IMR-90 (cell line): ENCODE data around the gene SMIM14. TPM values are rescaled to one million over a fixed set of nuclear protein-coding genes. Genes with fewer than 3 reads are reported as not detected.

Source experiments
- ATAC-seq: fragments of 200-7000 bp; cut with Tn5 transposase; 2 replicates; pipeline ENCODE4 v1.9.1; 2020; ENCODE audit warnings: low read depth, mild to moderate bottlenecking, moderate library complexity
- BruUV-seq: library from RNA; stranded (reverse); fragments of 400-500 nt; replicated peaks from 2 replicates; lab custom pipeline; 2021; lab: Mats Ljungman, UMichigan
- CTCF ChIA-PET: fragments of 300-600 bp; formaldehyde crosslinking; extraction: SDS; loops from one replicate; lab custom pipeline; 2021; ENCODE audit warnings: antibody characterized with exemption; lab: Yijun Ruan, JAX
- POLR2A ChIA-PET: fragments of 300-600 bp; sonication (Branson Sonifier 250); formaldehyde crosslinking; loops from one replicate; lab custom pipeline; 2022; ENCODE audit warnings: antibody characterized with exemption; ENCODE audit not compliant: unreplicated experiment; lab: Charles Lee
- DNase-seq: peaks from one replicate; pipeline ENCODE4 v3.0.0; 2013
- H2AFZ ChIP-seq: replicated peaks from 2 replicates; pipeline ENCODE3; 2013; ENCODE audit warnings: low read length, mild to moderate bottlenecking; ENCODE audit not compliant: poor library complexity
- H2AK5ac ChIP-seq: 2 replicates; pipeline ENCODE4 v1.6.1; 2013; ENCODE audit warnings: low read depth, low read length, inconsistent platforms
- H2AK9ac ChIP-seq: replicated peaks from 2 replicates; pipeline ENCODE3; 2013; ENCODE audit warnings: mild to moderate bottlenecking, low read depth, low read length, moderate library complexity; ENCODE audit not compliant: poor library complexity
- H2BK120ac ChIP-seq: 2 replicates; pipeline ENCODE4 v1.6.1; 2013; ENCODE audit warnings: low read depth, low read length, inconsistent platforms
- H2BK15ac ChIP-seq: 3 replicates; pipeline ENCODE4 v1.6.1; 2013; ENCODE audit warnings: low read depth, low read length, inconsistent platforms
- H2BK20ac ChIP-seq: 2 replicates; pipeline ENCODE4 v1.6.1; 2013; ENCODE audit warnings: low read depth, mild to moderate bottlenecking, inconsistent platforms, low read length, moderate library complexity
- H2BK5ac ChIP-seq: 2 replicates; pipeline ENCODE4 v1.6.1; 2013; ENCODE audit warnings: mild to moderate bottlenecking, low read depth, low read length, inconsistent platforms; ENCODE audit not compliant: poor library complexity, severe bottlenecking
- H3K14ac ChIP-seq: replicated peaks from 2 replicates; pipeline ENCODE4 v1.6.1; 2013; ENCODE audit warnings: low read depth, low read length, inconsistent platforms
- H3K18ac ChIP-seq: 2 replicates; pipeline ENCODE4 v1.6.1; 2013; ENCODE audit warnings: low read depth, low read length, control low read depth
- H3K23ac ChIP-seq: 2 replicates; pipeline ENCODE4 v1.6.1; 2013; ENCODE audit warnings: low read depth, low read length, inconsistent platforms
- H3K27ac ChIP-seq: 2 replicates; pipeline ENCODE4 v1.5.1; 2013; ENCODE audit warnings: mild to moderate bottlenecking, control low read depth, low read length; ENCODE audit not compliant: insufficient read depth
- H3K27me3 ChIP-seq: 2 replicates; pipeline ENCODE4 v1.6.1; 2013; ENCODE audit warnings: low read length; ENCODE audit not compliant: control insufficient read depth, insufficient read depth
- H3K36me3 ChIP-seq: 2 replicates; pipeline ENCODE4 v1.6.1; 2013; ENCODE audit warnings: low read length, mixed read lengths; ENCODE audit not compliant: control insufficient read depth, insufficient read depth
- H3K4ac ChIP-seq: 2 replicates; pipeline ENCODE4 v1.6.1; 2013; ENCODE audit warnings: low read depth, low read length, inconsistent platforms
- H3K4me1 ChIP-seq: 2 replicates; pipeline ENCODE4 v1.6.1; 2013; ENCODE audit warnings: low read length, mixed read lengths; ENCODE audit not compliant: control insufficient read depth, insufficient read depth
- H3K4me2 ChIP-seq: 2 replicates; pipeline ENCODE4 v1.6.1; 2013; ENCODE audit warnings: low read depth, mild to moderate bottlenecking, control low read depth, low read length, moderate library complexity
- H3K4me3 ChIP-seq: 2 replicates; pipeline ENCODE4 v1.5.1; 2013; ENCODE audit warnings: low read depth, mild to moderate bottlenecking, control low read depth, low read length, moderate library complexity; ENCODE audit not compliant: insufficient read depth
- H3K56ac ChIP-seq: 2 replicates; pipeline ENCODE4 v1.6.1; 2013; ENCODE audit warnings: low read length, inconsistent platforms; ENCODE audit not compliant: insufficient read depth; ENCODE audit errors: extremely low read depth
- H3K79me1 ChIP-seq, 2 experiments: 2 replicates each; pipeline ENCODE4 v1.6.1; 2013; ENCODE audit warnings: low read length in 2 of 2, inconsistent platforms in 1 of 2, low read depth in 1 of 2
- H3K9ac ChIP-seq: 2 replicates; pipeline ENCODE4 v1.6.1; 2013; ENCODE audit warnings: low read depth, low read length, control low read depth
- H3K9me1 ChIP-seq: 2 replicates; pipeline ENCODE4 v1.6.1; 2013; ENCODE audit warnings: low read length, inconsistent platforms; ENCODE audit not compliant: insufficient read depth
- H3K9me3 ChIP-seq: 2 replicates; pipeline ENCODE4 v1.6.1; 2013; ENCODE audit warnings: low read length; ENCODE audit not compliant: control insufficient read depth, insufficient read depth
- H4K20me1 ChIP-seq: 2 replicates; pipeline ENCODE4 v1.6.1; 2013; ENCODE audit warnings: low read length, inconsistent platforms; ENCODE audit not compliant: insufficient read depth
- H4K5ac ChIP-seq: 2 replicates; pipeline ENCODE4 v1.6.1; 2013; ENCODE audit warnings: mild to moderate bottlenecking, low read depth, low read length, control low read depth
- H4K8ac ChIP-seq, 2 experiments: 2 replicates each; pipeline ENCODE4 v1.6.1; 2013; ENCODE audit warnings: low read depth in 2 of 2, low read length in 2 of 2, control low read depth in 1 of 2, inconsistent platforms in 1 of 2
- H4K91ac ChIP-seq: 2 replicates; pipeline ENCODE4 v1.6.1; 2013; ENCODE audit warnings: low read depth, low read length, inconsistent platforms; ENCODE audit not compliant: insufficient read depth
- BHLHE40 ChIP-seq: fragments of 150-350 bp; IDR thresholded peaks from 2 replicates; pipeline ENCODE4 v1.6.1; 2016; ENCODE audit warnings: mild to moderate bottlenecking, low read depth, low read length
- CEBPB ChIP-seq: IDR thresholded peaks from 2 replicates; pipeline ENCODE4 v1.6.1; 2012; ENCODE audit warnings: low read depth, low read length, improper control_type of control experiment
- CHD1 ChIP-seq: IDR thresholded peaks from 2 replicates; pipeline ENCODE4 v1.6.1; 2012; ENCODE audit warnings: low read depth, low read length, improper control_type of control experiment
- FOS ChIP-seq: fragments of 150-350 bp; IDR thresholded peaks from 2 replicates; pipeline ENCODE4 v1.6.1; 2016; ENCODE audit warnings: low read depth, low read length
- MAFK ChIP-seq: IDR thresholded peaks from 2 replicates; pipeline ENCODE4 v1.6.1; 2012; ENCODE audit warnings: low read depth, low read length, improper control_type of control experiment
- MAZ ChIP-seq: IDR thresholded peaks from 2 replicates; pipeline ENCODE4 v1.6.1; 2012; ENCODE audit warnings: low read depth, mild to moderate bottlenecking, low read length, improper control_type of control experiment, moderate library complexity, borderline replicate concordance
- MXI1 ChIP-seq: IDR thresholded peaks from 2 replicates; pipeline ENCODE4 v1.6.1; 2012; ENCODE audit warnings: low read depth, mild to moderate bottlenecking, low read length, moderate library complexity, borderline replicate concordance
- NFE2L2 ChIP-seq: fragments of 150-350 bp; IDR thresholded peaks from 2 replicates; pipeline ENCODE4 v1.6.1; 2016; ENCODE audit warnings: low read depth, mild to moderate bottlenecking, low read length
- POLR2A ChIP-seq: IDR thresholded peaks from 2 replicates; pipeline ENCODE4 v1.6.1; 2012; ENCODE audit warnings: mild to moderate bottlenecking, low read depth, low read length
- RAD21 ChIP-seq: IDR thresholded peaks from 2 replicates; pipeline ENCODE4 v1.6.1; 2012; ENCODE audit warnings: low read length, improper control_type of control experiment
- RCOR1 ChIP-seq: IDR thresholded peaks from 2 replicates; pipeline ENCODE4 v1.6.1; 2012; ENCODE audit warnings: mild to moderate bottlenecking, low read length, improper control_type of control experiment; ENCODE audit not compliant: insufficient replicate concordance
- RFX5 ChIP-seq: IDR thresholded peaks from 2 replicates; pipeline ENCODE4 v1.8.0; 2012; ENCODE audit warnings: low read depth, mild to moderate bottlenecking, low read length, moderate library complexity
- SMC3 ChIP-seq: fragments of 150-350 bp; IDR thresholded peaks from 2 replicates; pipeline ENCODE4 v1.6.1; 2016; ENCODE audit warnings: low read depth, mild to moderate bottlenecking, antibody characterized with exemption, low read length, moderate library complexity
- whole genome bisulfite sequencing, 2 experiments: methylation state at CpG; one replicate each; pipeline versions ENCODE4 v1.1.5 to v1.1.7; 2013; ENCODE audit warnings: missing lambda C conversion rate in 2 of 2; ENCODE audit not compliant: insufficient read length in 1 of 2; ENCODE audit errors: extremely low coverage in 2 of 2; 5-methylcytosine and 5-hydroxymethylcytosine counted together
- dilution Hi-C: fragments of 300-500 bp; cut with HindIII; formaldehyde crosslinking; loops from one replicate; pipeline ENCODE4 v1.14.3; 2018; ENCODE audit warnings: low sequenced_read_pairs; ENCODE audit not compliant: unreplicated experiment
- in situ Hi-C: fragments of 300-500 bp; cut with MboI; formaldehyde crosslinking; loops from 3 replicates; pipeline ENCODE4 v1.14.3; 2019; ENCODE audit warnings: low sequenced_read_pairs, inconsistent platforms, mixed read lengths
- intact Hi-C: fragments of 100-400 bp; cut with micrococcal nuclease; formaldehyde crosslinking; loops from 2 replicates; pipeline ENCODE4 v1.10.0; 2022
- polyA plus RNA-seq, 3 experiments: library from polyadenylated mRNA; depleted of rRNA; stranded (reverse); fragments of >200 nt; gene quantifications; 2 replicates each; pipeline ENCODE4 v1.2.3, GENCODE V29; 2012; ENCODE audit warnings: low replicate concordance in 1 of 3
- total RNA-seq: library from RNA; depleted of rRNA; stranded (reverse); fragments of >200 nt; gene quantifications from 2 replicates; pipeline ENCODE4 v1.2.3, GENCODE V29; 2012
- TF ChIP-seq, protein P1 (sequence below): fragments of 150-350 bp; IDR thresholded peaks from 2 replicates; pipeline ENCODE4 v1.6.1; 2017; ENCODE audit warnings: mild to moderate bottlenecking, antibody characterized with exemption, low read length, low read depth
- TF ChIP-seq, protein P2 (sequence below): fragments of 150-350 bp; IDR thresholded peaks from 2 replicates; pipeline ENCODE4 v1.6.1; 2016; ENCODE audit warnings: low read depth, mild to moderate bottlenecking, low read length, moderate library complexity, borderline replicate concordance
- TF ChIP-seq, protein P3 (sequence below): conservative IDR thresholded peaks from 2 replicates; pipeline ENCODE4 v1.5.1; 2012; ENCODE audit warnings: mild to moderate bottlenecking, low read depth, low read length, improper control_type of control experiment

SMIM14 gene
- total and polyA plus RNA-seq, 2 of the 4 experiments (the other 2 are of a cell fraction): 15.6 to 20.9 TPM

DNA sequence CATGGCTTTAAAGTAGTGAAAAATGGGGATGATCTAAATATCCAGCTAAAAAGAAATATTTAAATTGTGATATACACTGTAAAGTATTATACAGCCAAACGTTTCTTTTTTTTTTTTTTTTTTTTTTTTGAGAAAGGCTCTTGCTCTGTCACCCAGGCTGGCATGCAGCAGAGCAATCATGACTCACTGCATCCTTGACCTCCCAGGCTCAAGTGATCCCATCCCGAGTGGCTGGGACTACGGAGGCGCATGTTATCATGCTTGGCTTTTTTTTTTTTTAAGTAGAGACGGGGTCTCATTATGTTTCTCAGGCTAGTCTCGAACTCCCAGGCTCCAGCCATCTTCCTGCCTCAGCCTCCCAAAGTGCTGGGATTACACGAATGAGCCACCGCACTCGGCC is 17.1 kb downstream of the SMIM14 start:
- no peaks in the 10 kb centered on the region for H3K27me3 ChIP-seq
- H2AFZ ChIP-seq: no peak overlapping the region
- H3K9me3 ChIP-seq: no peaks in the 10 kb centered on the region
- no peaks in the 10 kb centered on the region for H4K20me1 ChIP-seq
- H3K23ac ChIP-seq: no peak overlapping the region
- ATAC-seq: peak; percentile 76
- H3K9ac ChIP-seq: no peak overlapping the region
- H3K79me1 ChIP-seq: peaks cover 5 to 22% of the 10 kb centered on the region in 2 experiments; a peak in 2 of 4 replicates
- H3K18ac ChIP-seq: peak overlapping the region; percentile 6; the same call in 1 of the 2 replicates
- DNase-seq: peak; percentile 81
- 0 out of 2 replicates have a peak, but pooled peaks cover 3% of the 10 kb centered on the region for H3K36me3 ChIP-seq
- H2BK15ac ChIP-seq: no peak overlapping the region
- H3K9me1 ChIP-seq: peaks cover 3% of the 10 kb centered on the region; the same call in 1 of the 2 replicates
- H3K14ac ChIP-seq: no peak overlapping the region
- H3K4me3 ChIP-seq: no peak overlapping the region
- no peak overlapping the region for H2BK20ac ChIP-seq
- no peak overlapping the region for H4K91ac ChIP-seq
- peak overlapping the region; percentile 40 for H2BK5ac ChIP-seq
- no peak overlapping the region for H2BK120ac ChIP-seq
- no peak overlapping the region for H4K5ac ChIP-seq
- no peak overlapping the region for H3K56ac ChIP-seq
- intact Hi-C loops (loop anchor here (5.0 kb wide), 1 partner anchor 94 kb away; the partner anchor contains the start of gene UGDH), in situ Hi-C loops (no loop called here), dilution Hi-C loops (no loop called here)
- H2AK9ac ChIP-seq: no peak overlapping the region
- WGBS, 2 experiments: no CpG with 5 or more reads among the region's 9 CpGs
- H4K8ac ChIP-seq: peak overlapping the region in 1 of 2 experiments; percentile 65; a peak in 1 of 4 replicates
- peak overlapping the region; percentile 10; the same call in 1 of the 2 replicates for H3K4me2 ChIP-seq
- peak overlapping the region; percentile 65 for H3K27ac ChIP-seq
- TF ChIP-seq NFE2L2: peak; percentile 67
- TF ChIP-seq RAD21: no peak
- peak; percentile 4; the same call in 1 of the 2 replicates for TF ChIP-seq BHLHE40
- TF ChIP-seq FOS: peak; percentile 62; the same call in 1 of the 2 replicates
- TF ChIP-seq, protein P1, sequence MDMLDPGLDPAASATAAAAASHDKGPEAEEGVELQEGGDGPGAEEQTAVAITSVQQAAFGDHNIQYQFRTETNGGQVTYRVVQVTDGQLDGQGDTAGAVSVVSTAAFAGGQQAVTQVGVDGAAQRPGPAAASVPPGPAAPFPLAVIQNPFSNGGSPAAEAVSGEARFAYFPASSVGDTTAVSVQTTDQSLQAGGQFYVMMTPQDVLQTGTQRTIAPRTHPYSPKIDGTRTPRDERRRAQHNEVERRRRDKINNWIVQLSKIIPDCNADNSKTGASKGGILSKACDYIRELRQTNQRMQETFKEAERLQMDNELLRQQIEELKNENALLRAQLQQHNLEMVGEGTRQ: no peak
- no peak for TF ChIP-seq CEBPB
- no peak for TF ChIP-seq POLR2A
- no peak for TF ChIP-seq MAFK
- TF ChIP-seq SMC3: no peak
- no peak for TF ChIP-seq RCOR1
- TF ChIP-seq CHD1: no peak
- TF ChIP-seq, protein P2, sequence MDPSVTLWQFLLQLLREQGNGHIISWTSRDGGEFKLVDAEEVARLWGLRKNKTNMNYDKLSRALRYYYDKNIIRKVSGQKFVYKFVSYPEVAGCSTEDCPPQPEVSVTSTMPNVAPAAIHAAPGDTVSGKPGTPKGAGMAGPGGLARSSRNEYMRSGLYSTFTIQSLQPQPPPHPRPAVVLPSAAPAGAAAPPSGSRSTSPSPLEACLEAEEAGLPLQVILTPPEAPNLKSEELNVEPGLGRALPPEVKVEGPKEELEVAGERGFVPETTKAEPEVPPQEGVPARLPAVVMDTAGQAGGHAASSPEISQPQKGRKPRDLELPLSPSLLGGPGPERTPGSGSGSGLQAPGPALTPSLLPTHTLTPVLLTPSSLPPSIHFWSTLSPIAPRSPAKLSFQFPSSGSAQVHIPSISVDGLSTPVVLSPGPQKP: no peak
- TF ChIP-seq, protein P3, sequence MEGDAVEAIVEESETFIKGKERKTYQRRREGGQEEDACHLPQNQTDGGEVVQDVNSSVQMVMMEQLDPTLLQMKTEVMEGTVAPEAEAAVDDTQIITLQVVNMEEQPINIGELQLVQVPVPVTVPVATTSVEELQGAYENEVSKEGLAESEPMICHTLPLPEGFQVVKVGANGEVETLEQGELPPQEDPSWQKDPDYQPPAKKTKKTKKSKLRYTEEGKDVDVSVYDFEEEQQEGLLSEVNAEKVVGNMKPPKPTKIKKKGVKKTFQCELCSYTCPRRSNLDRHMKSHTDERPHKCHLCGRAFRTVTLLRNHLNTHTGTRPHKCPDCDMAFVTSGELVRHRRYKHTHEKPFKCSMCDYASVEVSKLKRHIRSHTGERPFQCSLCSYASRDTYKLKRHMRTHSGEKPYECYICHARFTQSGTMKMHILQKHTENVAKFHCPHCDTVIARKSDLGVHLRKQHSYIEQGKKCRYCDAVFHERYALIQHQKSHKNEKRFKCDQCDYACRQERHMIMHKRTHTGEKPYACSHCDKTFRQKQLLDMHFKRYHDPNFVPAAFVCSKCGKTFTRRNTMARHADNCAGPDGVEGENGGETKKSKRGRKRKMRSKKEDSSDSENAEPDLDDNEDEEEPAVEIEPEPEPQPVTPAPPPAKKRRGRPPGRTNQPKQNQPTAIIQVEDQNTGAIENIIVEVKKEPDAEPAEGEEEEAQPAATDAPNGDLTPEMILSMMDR: no peak
- no peak for TF ChIP-seq RFX5
- no peak for TF ChIP-seq MAZ
- no peak for TF ChIP-seq MXI1
- BruUV-seq: no TSS peak
- POLR2A ChIA-PET: no interaction called here
- no peak overlapping the region for H2AK5ac ChIP-seq
- H3K4me1 ChIP-seq: peaks cover 6% of the 10 kb centered on the region
- H3K4ac ChIP-seq: 0 out of 2 replicates have a peak overlapping the region, but pooled peaks have one; percentile 58
- CTCF ChIA-PET: interaction anchor here (1.5 kb wide), 1 partner anchor 19 kb away, joined by 3 read pairs; no protein-coding TSS in a partner anchor
